RWPE2 (cell line): ENCODE results near the gene GSTM4.
"Not testable (repeated sequence)": the region's sequence is repeated elsewhere in the genome, so short reads cannot be mapped to it uniquely, and the experiment has no call there.

Source experiments
- ATAC-seq: fragments of 200-7000 bp; cut with Tn5 transposase; 3 replicates; pipeline ENCODE4 v1.9.1; 2021; ENCODE audit warnings: low read depth
- DNase-seq: peaks from one replicate; pipeline ENCODE4 v3.0.0-alpha.2; 2020; ENCODE audit warnings: low spot score
- H3K27ac ChIP-seq: fragments of 450-650 bp; 2 replicates; pipeline ENCODE4 v1.5.1; 2017; ENCODE audit warnings: mild to moderate bottlenecking; ENCODE audit not compliant: poor library complexity, severe bottlenecking
- H3K27me3 ChIP-seq: fragments of 250-450 bp; sonication (Bioruptor Pico); 2 replicates; pipeline ENCODE4 v1.5.1; 2021; ENCODE audit warnings: mild to moderate bottlenecking, moderate library complexity; ENCODE audit not compliant: insufficient read depth, poor library complexity, severe bottlenecking
- H3K36me3 ChIP-seq: fragments of 250-450 bp; sonication (Bioruptor Pico); 2 replicates; pipeline ENCODE4 v1.5.1; 2020; ENCODE audit warnings: low read depth, mild to moderate bottlenecking, moderate library complexity
- H3K4me1 ChIP-seq: fragments of 250-450 bp; sonication (Bioruptor Pico); 2 replicates; pipeline ENCODE4 v1.5.1; 2021; ENCODE audit warnings: mild to moderate bottlenecking, moderate library complexity; ENCODE audit not compliant: insufficient read depth, poor library complexity, severe bottlenecking
- H3K4me3 ChIP-seq: fragments of 250-450 bp; sonication (Bioruptor Pico); 2 replicates; pipeline ENCODE4 v1.5.1; 2021; ENCODE audit warnings: mild to moderate bottlenecking, moderate library complexity; ENCODE audit not compliant: severe bottlenecking
- H3K9me3 ChIP-seq: fragments of 250-450 bp; sonication (Bioruptor Pico); 2 replicates; pipeline ENCODE4 v1.5.1; 2021; ENCODE audit warnings: mild to moderate bottlenecking, moderate library complexity; ENCODE audit not compliant: severe bottlenecking
- CTCF ChIP-seq: fragments of 450-650 bp; IDR thresholded peaks from one replicate; pipeline ENCODE4 v1.5.1; 2017; ENCODE audit warnings: mild to moderate bottlenecking, moderate library complexity; ENCODE audit not compliant: poor library complexity, severe bottlenecking

The GSTM4 gene

DNA sequence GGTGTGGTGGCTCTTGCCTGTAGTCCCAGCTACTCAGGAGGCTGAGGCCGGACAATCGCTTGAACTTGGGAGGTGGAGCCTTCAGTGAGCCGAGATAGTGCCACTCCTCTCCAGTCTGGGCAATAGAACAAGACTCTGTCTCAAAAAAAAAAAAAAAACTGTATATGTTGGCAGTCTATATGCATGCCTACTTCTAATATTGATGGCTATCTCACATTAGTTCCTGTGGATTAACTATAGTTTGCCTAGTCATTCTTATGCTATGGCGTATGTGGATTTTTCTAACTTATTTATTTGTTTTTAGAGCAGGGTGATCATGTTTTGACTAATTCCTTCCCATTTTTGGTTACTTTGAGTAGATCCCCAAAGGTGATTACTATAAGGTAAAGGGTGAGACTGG lies 41.2 kb downstream of the GSTM4 start:
- Histone ChIP-seq H3K27me3 (no peaks in the 10 kb centered on the region), H3K4me1 (peaks cover 9% of the 10 kb centered on the region), H3K36me3 (no peaks in the 10 kb centered on the region), H3K9me3 (no peaks in the 10 kb centered on the region), H3K4me3 (no peak overlapping the region), H3K27ac (peak overlapping the region; percentile 46)
- no peak for DNase-seq
- ATAC-seq, result no peak
- TF ChIP-seq CTCF, result no peak

DNA sequence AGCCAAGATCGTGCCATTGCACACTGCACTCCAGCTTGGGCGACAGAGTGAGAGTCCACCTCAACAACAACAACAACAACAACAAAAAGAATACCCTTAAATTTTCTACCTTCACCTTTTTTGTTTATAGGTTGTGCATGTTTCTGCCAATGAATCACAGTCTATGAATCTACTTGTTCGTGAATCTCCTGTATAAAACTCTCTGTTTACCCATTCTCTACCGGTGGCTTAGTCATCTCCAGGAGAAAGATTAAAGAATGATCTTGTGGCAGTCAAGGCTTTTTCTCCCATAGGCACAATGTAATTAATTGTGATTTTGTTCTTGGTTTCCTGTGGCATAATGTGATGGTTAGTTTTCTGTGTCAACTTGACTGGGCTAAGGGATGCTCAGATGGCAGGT lies 42.0 kb downstream of the GSTM4 start:
- H3K9me3 ChIP-seq, DNase-seq, H3K4me3 ChIP-seq, H3K36me3 ChIP-seq, H3K4me1 ChIP-seq, H3K27me3 ChIP-seq: not testable (repeated sequence)
- ATAC-seq, result peak; percentile 92
- H3K27ac ChIP-seq, result peak overlapping the region; percentile 46

DNA sequence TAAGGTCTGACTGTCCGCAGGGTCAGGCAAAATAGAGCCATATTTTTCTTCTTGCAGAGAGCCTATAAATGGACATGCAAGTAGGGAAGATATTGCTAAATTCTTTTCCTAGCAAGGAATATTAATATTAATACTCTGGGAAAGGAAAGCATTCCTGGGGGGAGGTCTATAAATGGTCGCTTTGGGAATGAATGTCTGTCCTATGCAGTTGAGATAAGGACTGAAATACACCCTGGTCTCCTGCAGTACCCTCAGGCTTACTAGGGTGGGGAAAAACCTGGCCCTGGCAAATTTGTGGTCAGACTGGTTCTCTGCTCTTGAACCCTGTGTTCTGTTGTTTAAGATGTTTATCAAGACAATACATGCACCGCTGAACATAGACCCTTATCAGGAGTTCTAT lies 47.0 kb downstream of the GSTM4 start:
- not testable (repeated sequence) for H3K9me3 ChIP-seq, ATAC-seq, H3K27ac ChIP-seq, H3K4me1 ChIP-seq, H3K36me3 ChIP-seq, DNase-seq, H3K4me3 ChIP-seq, H3K27me3 ChIP-seq

DNA sequence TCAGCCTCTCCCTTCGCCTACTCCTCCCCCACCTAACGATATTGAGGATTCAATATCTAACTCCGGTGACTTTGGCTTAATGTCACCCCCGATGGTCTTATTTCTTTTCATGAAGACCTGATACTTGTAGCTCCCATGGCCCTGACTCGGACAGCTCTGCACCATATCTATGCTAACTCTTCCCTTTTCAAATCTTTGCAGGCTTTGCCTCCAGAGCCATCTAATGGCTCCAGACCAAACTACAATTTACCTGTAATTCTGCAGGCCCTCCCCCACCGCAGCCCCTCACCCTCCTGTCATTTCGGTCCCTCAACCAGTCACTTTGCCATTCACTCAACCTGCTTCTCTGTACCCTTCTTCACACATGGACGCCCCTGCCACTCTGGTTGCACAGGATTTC lies 48.3 kb downstream of the GSTM4 start:
- no peak for DNase-seq

GRCh38 chr1:109705411-109705810 lies 49.5 kb downstream of the GSTM4 start:
- no peak for ATAC-seq
- Histone ChIP-seq H3K9me3 (no peaks in the 10 kb centered on the region), H3K36me3 (no peaks in the 10 kb centered on the region), H3K27ac (no peak overlapping the region), H3K4me3 (no peak overlapping the region), H3K4me1 (no peaks in the 10 kb centered on the region), H3K27me3 (no peaks in the 10 kb centered on the region)
- no peak for DNase-seq
- no peak for TF ChIP-seq CTCF

More for the DNA sequence above, 48.3 kb downstream of the GSTM4 start:
- no peak overlapping the region for H3K4me3 ChIP-seq
- no peaks in the 10 kb centered on the region for H3K36me3 ChIP-seq
- TF ChIP-seq CTCF, result no peak
- ATAC-seq, result no peak
- H3K4me1 ChIP-seq, result no peaks in the 10 kb centered on the region
- H3K9me3 ChIP-seq, result no peaks in the 10 kb centered on the region
- no peak overlapping the region for H3K27ac ChIP-seq
- H3K27me3 ChIP-seq, result no peaks in the 10 kb centered on the region

GRCh38 chr1:109708949-109709348 lies 53.0 kb downstream of the GSTM4 start:
- ATAC-seq, DNase-seq, H3K36me3 ChIP-seq, H3K27me3 ChIP-seq, H3K9me3 ChIP-seq, H3K4me1 ChIP-seq, H3K27ac ChIP-seq, H3K4me3 ChIP-seq: not testable (repeated sequence)

- H3K4me1 ChIP-seq, ATAC-seq, H3K27ac ChIP-seq, H3K9me3 ChIP-seq, H3K4me3 ChIP-seq, H3K36me3 ChIP-seq, H3K27me3 ChIP-seq, DNase-seq: not testable (repeated sequence)
These were observed 53.9 kb downstream of the GSTM4 start for GRCh38 chr1:109709822-109710221.
